ENCODE data around the gene CADPS.

DNA sequence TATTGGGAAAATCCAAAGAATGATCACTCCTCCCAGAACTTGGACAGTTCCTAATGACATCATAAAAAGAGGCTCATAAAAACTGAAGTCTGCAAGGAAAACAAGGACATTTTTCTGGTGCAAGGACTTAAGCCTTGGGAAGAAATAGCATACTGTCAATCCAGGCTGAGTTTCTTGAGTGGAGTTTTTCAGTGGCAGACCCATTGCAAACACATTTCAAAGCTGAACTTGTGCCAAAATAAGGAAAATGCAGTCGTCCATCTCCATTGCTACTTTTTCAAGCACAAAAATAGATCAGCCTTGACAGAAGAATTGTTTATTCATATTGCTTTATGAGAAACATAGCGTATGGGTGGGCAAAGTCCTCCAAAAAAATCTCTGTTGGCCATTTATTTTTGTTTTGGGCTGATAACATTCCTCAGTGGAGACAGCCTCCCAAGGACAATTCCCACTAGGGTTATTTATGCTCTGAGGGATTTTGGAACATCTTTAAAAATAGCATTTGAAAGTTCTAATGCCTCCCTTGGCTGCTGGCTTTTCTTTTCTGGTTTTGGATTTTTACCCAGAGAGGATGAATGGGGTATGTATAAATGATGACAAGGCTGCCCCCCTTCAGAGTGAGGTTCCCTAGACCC lies 220.0 kb downstream of the CADPS start:
- TF ChIP-seq, protein P1, sequence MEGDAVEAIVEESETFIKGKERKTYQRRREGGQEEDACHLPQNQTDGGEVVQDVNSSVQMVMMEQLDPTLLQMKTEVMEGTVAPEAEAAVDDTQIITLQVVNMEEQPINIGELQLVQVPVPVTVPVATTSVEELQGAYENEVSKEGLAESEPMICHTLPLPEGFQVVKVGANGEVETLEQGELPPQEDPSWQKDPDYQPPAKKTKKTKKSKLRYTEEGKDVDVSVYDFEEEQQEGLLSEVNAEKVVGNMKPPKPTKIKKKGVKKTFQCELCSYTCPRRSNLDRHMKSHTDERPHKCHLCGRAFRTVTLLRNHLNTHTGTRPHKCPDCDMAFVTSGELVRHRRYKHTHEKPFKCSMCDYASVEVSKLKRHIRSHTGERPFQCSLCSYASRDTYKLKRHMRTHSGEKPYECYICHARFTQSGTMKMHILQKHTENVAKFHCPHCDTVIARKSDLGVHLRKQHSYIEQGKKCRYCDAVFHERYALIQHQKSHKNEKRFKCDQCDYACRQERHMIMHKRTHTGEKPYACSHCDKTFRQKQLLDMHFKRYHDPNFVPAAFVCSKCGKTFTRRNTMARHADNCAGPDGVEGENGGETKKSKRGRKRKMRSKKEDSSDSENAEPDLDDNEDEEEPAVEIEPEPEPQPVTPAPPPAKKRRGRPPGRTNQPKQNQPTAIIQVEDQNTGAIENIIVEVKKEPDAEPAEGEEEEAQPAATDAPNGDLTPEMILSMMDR (IDR thresholded peaks at IDR 0.05) = no peak
- TF ChIP-seq, protein P2, sequence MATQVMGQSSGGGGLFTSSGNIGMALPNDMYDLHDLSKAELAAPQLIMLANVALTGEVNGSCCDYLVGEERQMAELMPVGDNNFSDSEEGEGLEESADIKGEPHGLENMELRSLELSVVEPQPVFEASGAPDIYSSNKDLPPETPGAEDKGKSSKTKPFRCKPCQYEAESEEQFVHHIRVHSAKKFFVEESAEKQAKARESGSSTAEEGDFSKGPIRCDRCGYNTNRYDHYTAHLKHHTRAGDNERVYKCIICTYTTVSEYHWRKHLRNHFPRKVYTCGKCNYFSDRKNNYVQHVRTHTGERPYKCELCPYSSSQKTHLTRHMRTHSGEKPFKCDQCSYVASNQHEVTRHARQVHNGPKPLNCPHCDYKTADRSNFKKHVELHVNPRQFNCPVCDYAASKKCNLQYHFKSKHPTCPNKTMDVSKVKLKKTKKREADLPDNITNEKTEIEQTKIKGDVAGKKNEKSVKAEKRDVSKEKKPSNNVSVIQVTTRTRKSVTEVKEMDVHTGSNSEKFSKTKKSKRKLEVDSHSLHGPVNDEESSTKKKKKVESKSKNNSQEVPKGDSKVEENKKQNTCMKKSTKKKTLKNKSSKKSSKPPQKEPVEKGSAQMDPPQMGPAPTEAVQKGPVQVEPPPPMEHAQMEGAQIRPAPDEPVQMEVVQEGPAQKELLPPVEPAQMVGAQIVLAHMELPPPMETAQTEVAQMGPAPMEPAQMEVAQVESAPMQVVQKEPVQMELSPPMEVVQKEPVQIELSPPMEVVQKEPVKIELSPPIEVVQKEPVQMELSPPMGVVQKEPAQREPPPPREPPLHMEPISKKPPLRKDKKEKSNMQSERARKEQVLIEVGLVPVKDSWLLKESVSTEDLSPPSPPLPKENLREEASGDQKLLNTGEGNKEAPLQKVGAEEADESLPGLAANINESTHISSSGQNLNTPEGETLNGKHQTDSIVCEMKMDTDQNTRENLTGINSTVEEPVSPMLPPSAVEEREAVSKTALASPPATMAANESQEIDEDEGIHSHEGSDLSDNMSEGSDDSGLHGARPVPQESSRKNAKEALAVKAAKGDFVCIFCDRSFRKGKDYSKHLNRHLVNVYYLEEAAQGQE (IDR thresholded peaks at IDR 0.05; ENCODE audit: insufficient read depth in 1 of 2, low read depth in 2 of 2, low read length in 1 of 2) = no peak
- TF ChIP-seq TCF7L2 (IDR thresholded peaks at IDR 0.05; ENCODE audit: low read depth, low read length) (no peak), SIN3A (IDR thresholded peaks at IDR 0.05; ENCODE audit: borderline replicate concordance, insufficient read depth, low read depth, low read length) (no peak)
